AG04449 (cell line): ENCODE measurements around the gene FAM124B.

Source experiments
- CTCF ChIA-PET: fragments of 350-600 bp; formaldehyde crosslinking; extraction: SDS; loops from one replicate; lab custom pipeline; 2021; ENCODE audit warnings: antibody characterized with exemption; lab: Yijun Ruan, JAX
- POLR2A ChIA-PET: fragments of 400-600, 350-600 bp; formaldehyde crosslinking; extraction: SDS; loops from one replicate; lab custom pipeline; 2020; ENCODE audit warnings: antibody characterized with exemption, inconsistent platforms; lab: Yijun Ruan, JAX
- DNase-seq: peaks from one replicate; pipeline ENCODE4 v3.0.0-alpha.2; 2010; ENCODE audit warnings: low read depth, low spot score
- H3K4me3 ChIP-seq: 2 replicates; pipeline ENCODE4 v1.5.1; 2011; ENCODE audit warnings: low read depth, mild to moderate bottlenecking, control low read depth, low read length
- TF ChIP-seq, protein P1 (sequence below): IDR thresholded peaks from one replicate; pipeline ENCODE4 v1.5.1; 2011; ENCODE audit warnings: mild to moderate bottlenecking, moderate library complexity, low read length, control low read depth, inconsistent platforms; ENCODE audit not compliant: insufficient read depth; ENCODE audit errors: missing control alignments

The FAM124B gene

DNA sequence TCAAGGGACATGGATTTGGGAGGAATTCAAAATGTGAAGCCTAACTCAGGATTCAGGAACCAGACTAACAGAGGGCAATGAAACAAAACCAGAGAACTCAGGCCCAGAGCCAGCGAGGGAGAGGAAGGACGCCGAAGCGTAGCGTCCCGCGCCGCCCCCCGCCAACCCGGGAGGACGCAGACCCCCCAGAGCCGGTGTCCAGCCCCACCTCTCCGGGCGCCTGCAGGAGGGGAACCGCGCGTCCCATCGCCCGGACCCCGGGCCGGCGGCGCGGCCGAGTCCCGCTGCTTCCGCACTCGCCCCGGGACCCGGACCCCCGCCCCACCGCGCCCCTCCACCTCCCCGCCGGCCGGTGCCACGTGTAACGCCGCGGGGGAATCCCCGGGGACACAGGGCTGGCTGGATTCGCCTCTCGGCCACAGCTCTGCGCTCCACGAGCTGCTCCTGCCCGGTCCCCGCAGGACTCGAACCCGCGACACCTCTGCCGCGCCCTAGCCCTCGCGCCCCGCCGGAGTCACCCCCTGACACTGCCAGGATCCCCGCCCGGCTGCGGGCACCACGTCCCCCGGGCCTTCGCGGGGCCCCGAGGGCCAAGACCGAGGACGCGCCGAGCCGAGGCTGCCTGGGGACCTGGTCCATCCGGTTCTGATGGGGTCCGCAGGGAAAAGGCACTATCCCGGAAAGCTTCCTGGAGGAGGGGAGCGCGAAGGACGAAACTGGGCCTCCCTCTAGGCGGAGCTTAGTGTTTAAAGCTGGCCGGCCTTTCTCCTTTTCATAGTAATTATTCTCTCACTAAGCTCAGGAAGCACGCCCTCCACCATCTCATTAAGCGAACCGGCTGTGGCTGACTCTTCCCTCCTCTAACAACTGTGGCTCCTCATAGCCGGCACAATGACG, 40.4 kb upstream of the FAM124B start:
- TF ChIP-seq, protein P1, sequence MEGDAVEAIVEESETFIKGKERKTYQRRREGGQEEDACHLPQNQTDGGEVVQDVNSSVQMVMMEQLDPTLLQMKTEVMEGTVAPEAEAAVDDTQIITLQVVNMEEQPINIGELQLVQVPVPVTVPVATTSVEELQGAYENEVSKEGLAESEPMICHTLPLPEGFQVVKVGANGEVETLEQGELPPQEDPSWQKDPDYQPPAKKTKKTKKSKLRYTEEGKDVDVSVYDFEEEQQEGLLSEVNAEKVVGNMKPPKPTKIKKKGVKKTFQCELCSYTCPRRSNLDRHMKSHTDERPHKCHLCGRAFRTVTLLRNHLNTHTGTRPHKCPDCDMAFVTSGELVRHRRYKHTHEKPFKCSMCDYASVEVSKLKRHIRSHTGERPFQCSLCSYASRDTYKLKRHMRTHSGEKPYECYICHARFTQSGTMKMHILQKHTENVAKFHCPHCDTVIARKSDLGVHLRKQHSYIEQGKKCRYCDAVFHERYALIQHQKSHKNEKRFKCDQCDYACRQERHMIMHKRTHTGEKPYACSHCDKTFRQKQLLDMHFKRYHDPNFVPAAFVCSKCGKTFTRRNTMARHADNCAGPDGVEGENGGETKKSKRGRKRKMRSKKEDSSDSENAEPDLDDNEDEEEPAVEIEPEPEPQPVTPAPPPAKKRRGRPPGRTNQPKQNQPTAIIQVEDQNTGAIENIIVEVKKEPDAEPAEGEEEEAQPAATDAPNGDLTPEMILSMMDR = no peak
- H3K4me3 ChIP-seq = peak overlapping the region; percentile 60
- no peak for DNase-seq
- ChIA-PET CTCF (interaction anchor here (0.9 to 2.7 kb wide), 3 partner anchors 35 to 209 kb away, joined by 3 to 5 read pairs (median 5); no protein-coding TSS in a partner anchor), POLR2A (interaction anchor here (0.5 to 0.9 kb wide), 2 partner anchors 12 to 141 kb away, joined by 3 to 4 read pairs; no protein-coding TSS in a partner anchor)

DNA sequence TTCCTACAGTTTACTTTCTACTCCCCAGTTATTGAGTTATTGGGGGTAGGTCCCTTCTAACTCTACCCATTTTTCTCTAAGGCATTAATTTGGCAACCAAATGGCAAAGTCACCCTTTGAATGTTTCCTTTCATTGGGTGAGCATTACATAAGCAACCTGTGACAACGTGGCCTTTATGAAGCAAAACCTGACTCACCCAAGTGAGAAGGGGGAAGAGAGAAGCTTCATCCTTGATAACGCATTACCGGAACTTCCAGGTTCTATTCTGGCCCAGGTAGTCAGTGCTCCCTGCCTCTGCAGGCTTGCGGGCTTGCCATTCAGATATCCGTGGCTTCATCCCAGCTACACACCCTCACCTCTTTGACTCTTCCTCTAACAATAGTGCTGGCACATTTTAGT, 39.1 kb upstream of the FAM124B start:
- TF ChIP-seq, protein P1 = no peak
- CTCF ChIA-PET = interaction anchor here (1.4 to 2.7 kb wide), 2 partner anchors 83 to 211 kb away, joined by 3 to 5 read pairs; no protein-coding TSS in a partner anchor
- POLR2A ChIA-PET = no interaction called here
- no peak overlapping the region for H3K4me3 ChIP-seq
- no peak for DNase-seq

DNA sequence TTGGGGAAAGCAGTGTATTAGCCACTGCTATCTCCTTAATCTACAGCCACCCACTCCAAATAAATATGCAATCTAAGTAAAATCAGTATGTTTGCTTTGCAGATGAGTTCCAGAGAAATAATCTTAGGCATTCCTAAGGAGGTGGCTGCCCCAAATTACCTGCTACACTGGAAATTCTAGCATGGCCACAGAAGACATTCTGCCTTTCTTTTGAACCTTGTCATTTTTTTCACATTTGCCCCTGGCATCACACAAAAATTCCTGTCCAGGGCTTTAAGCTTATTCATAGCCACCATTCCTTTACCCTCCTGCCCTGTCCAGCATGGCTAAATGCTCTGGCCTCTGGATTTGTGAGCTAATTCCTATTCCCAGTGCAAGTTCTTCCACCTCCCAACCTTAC, 36.8 kb upstream of the FAM124B start:
- H3K4me3 ChIP-seq = no peak overlapping the region
- TF ChIP-seq, protein P1 = no peak
- ChIA-PET CTCF (interaction anchor here (1.1 to 1.5 kb wide), 3 partner anchors 27 to 147 kb away, joined by 3 to 5 read pairs (median 3); partner anchors contain the start of gene CUL3), POLR2A (no interaction called here)
- DNase-seq = no peak

DNA sequence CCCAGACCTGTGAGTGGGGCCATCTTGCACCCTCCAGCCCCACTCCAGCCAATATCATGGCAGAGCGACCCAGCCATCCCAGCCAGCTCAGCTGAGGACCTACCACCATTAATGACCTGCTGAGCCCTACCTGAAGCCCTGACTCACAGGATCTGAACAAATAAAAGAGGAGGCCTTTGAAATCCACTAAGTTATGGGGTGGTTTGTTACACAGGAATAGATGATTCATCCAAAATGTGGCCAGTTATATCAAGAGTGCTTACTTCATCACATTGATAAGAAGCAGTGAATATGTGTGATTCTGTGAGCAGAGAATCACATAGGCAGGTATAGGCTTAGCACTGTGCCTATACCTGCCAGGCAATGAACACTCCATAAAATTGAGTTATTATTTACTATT, 34.7 kb upstream of the FAM124B start:
- ChIA-PET POLR2A (no interaction called here), CTCF (no interaction called here)
- DNase-seq = no peak
- TF ChIP-seq, protein P1 = no peak
- no peak overlapping the region for H3K4me3 ChIP-seq

DNA sequence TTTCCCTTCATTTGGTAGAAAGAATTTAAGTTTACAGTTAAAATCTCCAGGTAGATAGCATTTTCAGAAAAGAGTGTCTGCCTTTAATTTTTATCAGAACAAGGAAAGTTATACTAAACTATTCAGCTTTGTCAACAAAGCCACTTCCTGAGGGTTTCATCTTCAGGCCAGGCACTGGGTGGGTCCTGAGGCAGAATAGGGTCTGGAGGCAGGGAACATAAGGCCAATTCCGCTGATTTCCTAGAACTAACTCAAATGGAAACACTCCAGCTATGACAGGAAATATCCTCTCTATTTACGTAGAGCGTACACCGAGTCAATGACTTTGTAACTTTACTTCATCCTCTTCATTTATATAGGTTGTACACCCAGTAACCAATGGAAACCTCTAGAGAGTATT, 32.7 kb upstream of the FAM124B start:
- no peak overlapping the region for H3K4me3 ChIP-seq
- ChIA-PET POLR2A (no interaction called here), CTCF (interaction anchor here (1.0 kb wide), 1 partner anchor 14 kb away, joined by 3 read pairs; no protein-coding TSS in a partner anchor)
- no peak for DNase-seq
- TF ChIP-seq, protein P1 = no peak

DNA sequence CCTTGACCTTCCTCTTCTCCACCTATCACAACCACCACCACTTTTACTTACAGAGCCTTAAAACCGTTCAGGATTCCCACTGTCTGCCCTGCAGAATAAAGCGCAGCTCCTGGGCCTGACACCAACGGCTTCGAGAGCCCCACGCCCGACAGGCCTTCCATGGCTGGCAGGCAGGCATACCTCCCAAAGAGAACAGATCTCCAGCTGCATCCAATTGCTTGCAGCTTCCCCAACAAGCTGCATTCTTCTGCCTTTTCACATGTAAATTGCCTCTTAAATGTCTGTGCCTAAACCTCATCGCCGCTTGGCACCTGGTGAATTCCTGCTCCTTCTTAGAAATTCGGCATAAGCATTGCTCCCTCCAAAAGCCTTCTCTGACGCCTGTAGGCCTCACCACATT, 31.5 kb upstream of the FAM124B start:
- CTCF ChIA-PET = interaction anchor here (1.3 kb wide), 1 partner anchor 65 kb away, joined by 3 read pairs; no protein-coding TSS in a partner anchor
- TF ChIP-seq, protein P1 = no peak
- DNase-seq = no peak
- no peak overlapping the region for H3K4me3 ChIP-seq
- POLR2A ChIA-PET = no interaction called here
